ENCODE results near the gene PARD3B.

The PARD3B gene

DNA sequence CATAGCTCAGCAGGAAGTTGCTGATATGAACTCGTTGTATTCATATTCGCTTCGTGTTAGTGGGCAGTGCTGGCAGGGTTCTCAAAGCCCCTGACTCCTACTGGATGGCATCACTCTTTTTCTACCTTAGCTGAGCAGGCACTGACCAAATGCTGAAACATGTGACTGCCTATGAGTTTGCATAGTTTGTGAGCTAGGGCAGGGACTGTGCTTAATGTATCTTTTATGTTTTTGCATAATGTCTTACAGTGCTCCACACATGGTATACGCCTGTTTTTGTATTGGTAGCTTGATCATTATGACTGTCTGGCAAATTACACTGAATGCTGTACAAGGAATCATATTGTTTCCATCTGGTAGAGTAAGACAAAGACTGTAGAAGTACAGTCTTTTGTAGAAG, 305.3 kb downstream of the PARD3B start:
- DNase-seq: no peak

DNA sequence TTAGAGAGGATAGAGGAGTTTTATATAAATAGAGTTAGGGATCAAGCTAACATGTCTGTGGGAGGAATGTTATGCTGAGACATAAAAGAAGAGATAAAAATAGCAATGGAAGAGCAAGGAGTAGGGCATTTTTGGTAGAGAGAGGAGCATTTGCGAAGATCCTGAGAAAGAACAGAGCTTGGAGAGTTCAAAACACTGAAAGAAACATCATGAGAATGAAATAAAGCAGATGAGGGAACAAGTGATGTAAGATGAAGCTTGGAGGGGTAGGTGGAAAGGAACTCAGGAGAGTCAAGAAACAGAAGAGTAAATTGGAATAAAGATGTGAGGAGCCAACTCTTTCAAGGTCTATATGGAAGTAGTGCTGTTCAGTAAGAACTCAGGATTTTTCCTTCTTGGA, 308.6 kb downstream of the PARD3B start:
- DNase-seq: no peak

DNA sequence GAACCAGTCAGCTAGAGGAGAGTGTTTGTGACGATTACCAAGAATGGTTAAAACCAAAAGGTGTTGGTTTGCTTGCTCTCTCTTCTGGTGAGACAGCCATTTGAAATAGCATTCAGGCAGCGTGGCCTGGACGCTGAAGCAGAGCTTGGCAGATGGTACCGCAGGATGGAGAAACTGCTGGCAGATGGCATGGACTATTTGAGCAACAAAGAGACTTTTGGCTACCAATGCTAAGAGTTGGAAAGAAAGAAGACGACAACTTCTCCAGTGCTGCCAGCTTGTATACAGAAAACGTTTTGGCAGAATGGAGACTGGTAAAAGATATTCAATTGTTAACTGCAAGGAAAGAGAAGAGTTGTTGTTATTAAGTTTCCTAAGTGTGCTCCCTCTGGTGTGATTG, 315.0 kb downstream of the PARD3B start:
- DNase-seq: no peak

DNA sequence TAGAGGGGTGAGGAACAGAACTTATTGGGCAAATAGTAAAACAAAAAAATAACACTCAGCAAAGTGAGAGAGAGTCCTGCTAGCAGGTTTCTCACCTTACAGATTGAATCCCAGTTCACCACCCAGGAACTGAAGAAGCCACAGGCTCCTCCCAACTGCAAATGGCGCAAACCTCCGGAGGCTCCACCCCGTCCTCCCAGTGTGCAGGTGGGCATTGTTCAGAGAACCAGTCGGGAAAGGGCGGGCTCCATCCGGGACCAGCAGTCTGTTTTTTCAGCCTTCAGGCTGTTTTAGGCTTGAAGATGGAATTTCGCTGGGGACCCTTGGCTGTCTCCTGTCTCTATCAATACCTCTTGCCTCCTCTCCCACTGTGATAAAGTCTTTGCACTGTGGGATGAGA, 317.5 kb downstream of the PARD3B start:
- no peak for DNase-seq

DNA sequence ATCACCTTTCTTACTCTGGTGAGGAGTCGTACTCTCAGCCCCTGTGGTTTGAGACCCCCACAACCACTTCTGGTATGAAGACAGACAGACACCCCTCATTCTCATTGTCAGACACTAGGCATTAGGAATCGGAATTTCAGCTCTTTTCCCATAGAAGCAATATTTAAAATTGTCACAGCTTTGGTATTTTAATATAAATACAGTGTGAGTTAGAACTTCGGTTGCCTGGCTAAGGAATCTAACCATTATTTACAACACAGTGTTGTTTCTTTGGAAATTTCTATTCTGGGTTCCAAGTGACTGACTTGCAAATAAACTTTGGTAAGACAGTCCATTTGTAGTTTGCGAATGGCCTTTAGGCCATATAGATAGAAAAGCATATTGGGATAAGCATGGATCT, 318.1 kb downstream of the PARD3B start:
- no peak for DNase-seq

DNA sequence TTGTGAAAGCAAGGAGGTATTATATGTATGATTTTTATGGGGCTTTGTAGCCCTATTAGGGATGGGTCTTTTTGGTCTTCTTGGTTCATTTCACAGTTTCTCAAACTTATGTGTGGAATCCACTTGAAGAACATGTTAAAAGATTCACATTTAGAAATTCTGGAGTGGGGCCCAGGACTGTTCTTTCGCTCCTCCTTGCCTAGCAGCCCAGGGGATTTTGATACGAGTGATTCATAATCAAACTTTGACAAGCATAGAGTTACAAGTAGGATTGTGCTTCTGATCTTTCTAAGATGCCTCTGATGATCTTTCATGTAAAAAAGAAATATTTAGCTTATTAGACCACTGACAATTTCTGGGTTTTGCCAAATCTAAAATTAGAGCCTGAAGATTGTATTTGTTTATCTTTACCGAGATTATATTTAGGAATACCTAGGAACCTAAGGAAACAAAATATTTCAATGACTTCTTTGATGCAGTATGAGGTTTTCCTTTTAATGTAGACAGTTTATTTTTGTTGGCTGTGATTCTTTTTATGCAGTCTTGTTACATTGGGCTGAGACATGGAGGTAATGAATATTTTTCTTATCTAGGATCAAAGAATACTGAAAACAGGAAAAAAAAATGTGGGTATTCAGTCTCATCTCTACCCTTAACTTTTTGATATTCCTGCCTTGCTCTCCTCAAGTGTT, 324.0 kb downstream of the PARD3B start:
- no peak for DNase-seq

DNA sequence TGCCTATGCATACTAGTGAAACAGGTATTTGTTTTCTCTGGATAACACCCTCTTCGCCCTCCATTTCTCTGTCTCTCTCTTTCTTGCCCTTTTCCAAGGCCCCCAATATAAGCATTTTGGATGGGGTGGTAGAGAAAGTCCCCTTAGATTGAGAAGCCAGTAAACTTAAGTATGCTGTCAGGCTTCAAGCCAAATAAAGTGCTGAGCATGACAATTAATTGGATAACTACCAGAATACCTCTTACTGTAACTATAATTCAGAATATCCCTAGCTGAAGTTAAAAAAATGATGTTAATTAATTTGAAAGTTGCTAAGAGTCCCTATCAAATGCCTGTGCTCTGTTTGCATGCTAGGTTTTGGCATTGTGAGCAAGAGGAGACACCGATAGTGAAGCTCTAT, 324.8 kb downstream of the PARD3B start:
- no peak for DNase-seq

DNA sequence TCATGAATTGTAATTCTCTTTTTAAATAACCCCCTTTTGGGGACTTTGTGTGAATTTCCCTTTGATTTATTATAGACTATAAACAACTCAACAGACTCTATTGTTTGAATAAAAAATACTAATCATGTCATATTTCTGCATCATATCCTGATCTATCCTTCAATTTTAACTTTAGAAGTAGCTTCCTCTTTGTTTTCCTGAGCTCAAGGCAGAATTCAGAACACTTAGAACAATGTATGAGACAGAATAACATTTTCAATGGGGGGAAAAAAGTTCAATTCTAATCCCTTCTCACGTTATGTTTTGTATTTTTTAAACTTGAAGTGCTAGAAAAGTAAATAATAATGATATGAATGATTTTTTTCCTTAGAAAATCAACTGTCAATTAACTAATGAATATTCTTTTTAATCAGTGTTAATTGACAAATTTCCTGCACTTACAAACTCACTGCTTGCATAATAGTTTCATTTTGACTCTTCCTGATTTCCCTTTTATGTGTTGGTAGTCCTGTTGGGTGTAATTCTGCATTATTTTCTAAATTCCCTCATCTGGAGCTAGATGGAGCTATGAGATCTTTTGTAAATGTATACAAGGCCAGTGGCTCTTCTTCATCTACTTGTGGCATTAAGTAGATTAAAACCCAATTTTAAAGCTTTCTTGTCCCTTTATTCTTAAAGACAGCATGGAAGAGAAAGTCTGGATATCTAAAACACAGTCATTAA, 326.1 kb downstream of the PARD3B start:
- no peak for DNase-seq

DNA sequence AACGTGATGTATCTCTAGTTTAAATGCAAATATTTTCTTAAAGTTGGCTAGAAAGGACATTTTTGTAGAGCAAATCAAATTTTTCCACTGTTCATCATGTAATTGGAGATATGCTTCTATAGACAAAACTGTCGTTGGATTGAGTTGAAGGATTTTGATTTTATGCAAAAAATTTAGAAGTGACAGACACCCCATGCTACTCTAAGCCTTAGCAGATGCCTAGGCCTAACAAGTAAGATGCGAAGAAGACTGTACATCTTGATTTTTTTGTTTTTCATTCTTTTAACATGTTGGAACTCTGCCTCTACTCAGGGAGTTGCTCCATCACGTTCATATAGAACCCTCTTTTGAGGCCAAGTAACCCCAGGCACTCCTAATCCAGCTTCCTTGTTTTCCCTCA, 331.0 kb downstream of the PARD3B start:
- DNase-seq: no peak

DNA sequence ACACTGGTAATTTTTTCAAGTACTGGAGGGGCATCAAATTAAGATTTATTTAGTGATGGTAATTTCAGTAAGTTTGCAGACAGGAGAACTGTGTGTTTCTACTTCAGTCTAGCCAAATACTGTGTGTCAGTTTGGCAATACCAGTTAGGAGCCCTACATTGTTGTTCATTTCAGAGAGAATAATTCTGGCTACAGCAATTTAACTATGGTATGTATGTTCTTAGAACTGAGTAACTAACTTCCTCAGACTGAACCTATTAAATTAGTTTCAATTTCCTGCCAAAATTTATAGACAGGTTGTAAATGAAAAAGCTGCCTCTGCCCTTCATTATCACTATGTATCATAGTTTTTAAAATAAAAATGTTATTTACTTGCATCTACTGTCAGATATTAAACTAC, 332.4 kb downstream of the PARD3B start:
- DNase-seq: no peak

DNA sequence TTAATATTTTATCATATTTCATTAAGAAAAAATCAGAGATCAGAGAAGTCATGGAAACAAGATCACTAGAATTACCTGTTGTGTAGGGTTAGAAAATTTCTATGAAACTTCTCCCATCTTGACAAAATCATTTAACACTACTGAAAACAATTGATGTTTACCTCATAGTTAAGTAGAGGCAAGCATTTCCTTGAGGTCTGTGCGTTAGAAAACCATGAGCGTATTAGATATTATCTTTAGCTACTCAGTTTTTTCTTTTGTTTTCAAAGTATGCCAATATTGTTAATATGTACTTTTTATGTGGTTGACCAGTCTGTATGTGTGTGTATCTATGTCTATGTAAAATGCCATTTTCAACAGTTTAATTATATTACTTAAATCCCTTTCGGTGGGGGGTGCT, 335.7 kb downstream of the PARD3B start:
- no peak for DNase-seq

DNA sequence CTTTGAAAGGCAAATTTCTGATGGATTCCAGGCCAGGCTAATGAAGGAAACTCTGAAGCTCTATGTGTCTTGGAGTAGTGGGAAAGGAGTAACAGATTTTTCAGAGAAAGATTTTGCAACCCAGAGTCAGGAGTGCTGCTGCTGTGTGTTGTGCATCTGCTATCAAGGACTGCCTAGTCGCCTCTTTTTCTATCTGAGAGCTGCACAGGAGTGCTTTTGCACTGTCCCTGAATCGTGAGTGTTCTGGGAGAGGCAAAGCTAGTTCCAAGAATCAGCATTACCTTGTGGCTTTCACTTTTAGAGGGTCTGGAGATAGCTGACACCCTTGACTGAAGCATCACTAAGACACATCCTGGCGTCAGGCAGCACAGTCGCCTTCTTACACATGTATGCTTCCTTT, 336.4 kb downstream of the PARD3B start:
- DNase-seq: no peak

DNA sequence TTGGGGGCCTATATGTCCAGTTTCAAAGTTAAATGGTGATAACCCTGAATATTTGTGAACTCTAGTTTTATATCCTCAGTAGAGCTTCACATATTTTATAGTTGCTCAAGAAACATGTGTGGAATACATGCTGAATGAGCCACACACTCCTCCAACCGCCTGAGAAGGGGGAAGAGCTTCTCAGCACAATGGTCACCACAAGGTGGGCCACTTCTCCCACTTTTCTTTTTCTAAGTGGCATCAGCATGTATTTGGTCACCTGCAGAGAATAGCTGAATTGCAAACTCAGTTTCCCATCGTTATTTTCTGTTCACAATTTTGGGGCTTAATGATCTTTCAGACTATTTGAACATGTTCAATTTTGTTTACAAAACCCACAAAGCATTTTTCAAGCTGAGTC, 340.5 kb downstream of the PARD3B start:
- DNase-seq: no peak

DNA sequence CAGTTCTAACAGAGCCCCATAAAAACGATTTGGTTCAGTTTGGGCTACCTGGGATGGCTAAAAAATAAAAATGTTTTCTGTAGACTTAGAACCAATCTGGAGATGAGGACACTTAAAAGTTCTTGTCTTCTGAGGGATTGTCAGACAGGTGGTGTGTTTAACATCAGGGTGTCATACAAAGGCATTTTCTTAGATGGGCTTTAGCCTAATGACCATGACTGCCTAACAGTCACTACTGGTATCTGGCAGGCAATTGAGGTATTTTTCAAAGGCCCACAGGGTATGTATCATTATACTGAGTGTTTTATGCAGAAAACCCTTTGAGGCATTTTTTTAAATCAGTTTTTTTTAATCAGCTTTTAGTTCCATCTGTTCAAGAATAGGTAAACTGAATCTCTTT, 341.4 kb downstream of the PARD3B start:
- DNase-seq: no peak

DNA sequence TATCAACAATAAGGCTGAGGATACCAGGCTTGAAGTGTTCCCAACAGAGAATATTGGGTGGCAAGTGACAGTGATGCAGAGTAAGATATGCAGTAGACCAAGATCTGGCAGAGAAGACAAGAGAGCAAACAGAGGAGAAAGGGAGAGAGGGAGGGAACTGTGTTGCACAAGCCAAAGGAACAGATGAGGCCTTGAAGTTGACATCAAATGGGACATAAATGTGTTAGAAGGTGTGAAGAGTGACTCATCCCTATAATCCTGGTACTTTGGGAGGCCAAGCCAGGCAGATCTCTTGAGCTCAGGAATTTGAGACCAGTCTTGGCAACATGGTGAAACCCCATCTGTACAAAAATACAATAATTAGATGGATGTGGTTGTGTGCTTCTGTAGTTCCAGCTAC, 342.9 kb downstream of the PARD3B start:
- DNase-seq: no peak

DNA sequence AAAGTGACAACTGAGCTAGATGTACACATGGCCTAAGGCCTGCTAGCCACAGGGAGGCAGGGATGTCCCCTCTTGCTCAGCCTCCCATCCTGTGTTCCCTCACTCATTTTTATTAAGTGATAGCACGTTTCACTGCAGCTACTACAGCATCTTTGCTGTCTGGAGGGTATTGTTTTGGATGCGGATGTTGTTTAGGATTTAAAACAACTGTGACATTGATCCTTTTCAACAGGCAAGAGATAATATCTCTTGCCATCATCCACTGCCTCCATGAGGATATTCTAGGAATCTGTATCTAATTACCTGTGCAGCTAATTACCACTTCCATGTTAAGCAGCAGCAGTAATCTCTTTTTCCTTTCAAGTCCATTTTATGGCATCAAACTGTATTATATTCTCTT, 345.4 kb downstream of the PARD3B start:
- DNase-seq: no peak

DNA sequence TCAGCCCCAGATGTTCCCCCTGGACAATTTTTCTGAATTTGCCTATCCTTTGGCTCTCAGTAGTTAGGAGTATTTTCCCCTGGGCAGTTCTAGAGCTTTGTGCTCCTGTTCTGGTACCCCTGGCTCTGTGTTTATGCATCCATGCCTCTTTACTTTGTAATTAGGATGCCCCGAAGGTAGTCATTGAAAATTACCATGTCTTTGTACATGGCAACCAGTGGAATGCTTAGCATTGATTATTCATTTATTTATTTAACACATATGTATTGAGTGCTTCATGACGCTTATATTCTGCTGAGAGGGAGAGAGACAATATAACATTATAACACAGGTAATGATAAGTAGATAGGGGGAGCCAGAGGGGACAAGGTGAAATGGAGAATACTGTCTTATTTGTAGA, 346.5 kb downstream of the PARD3B start:
- no peak for DNase-seq

DNA sequence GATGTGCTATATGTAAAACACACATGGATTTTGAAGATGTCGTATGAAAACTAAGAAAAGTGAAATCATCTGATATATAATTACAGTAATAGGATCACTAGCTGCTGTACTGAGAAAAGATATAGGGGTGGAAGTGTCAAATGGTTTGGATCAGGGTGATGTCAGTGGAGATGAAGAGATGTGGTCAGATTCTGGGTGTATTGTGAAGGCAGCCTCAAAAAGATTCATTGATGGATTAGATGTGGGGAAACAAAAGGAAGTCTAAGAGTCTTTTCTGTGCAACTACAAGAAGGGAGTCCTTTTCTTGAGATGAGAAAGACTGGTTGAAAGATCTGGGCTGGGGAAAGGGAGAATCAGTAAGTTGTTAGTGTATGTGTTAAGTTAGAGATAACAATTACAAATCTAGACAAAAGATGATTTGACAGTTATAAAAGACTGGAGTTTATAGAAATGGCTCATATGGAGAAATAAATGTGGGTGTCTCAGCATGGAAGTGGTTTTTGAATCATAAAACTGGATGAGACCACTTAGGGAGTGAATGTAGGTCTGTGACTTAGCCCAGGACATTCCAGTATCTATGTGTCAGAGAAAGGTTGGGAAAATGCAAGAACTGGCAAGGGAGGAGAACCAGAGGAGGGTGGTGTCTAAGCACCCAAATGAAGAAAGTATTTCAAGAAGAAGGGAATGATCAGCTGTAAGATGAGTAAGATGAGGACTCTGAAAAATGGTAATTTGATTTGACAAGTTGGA, 347.4 kb downstream of the PARD3B start:
- DNase-seq: no peak

DNA sequence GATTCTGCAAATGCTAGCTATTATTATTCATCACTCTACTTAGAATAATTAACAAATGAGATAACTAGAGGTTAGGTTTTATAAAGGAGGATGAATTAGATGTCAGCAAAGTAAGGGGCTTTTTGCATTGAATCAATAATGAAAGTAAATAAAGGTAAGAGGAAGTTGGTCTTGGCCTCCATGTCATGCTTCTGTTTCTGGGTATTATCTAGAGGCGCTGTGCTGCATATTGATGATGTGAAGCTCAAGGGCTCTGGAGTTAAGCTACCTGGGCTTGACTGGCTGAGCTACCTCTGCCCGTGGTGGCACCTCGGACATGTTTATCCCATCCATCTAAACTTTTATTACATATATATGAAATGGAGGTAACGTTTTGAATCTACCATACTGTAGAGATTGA, 350.9 kb downstream of the PARD3B start:
- DNase-seq: no peak

DNA sequence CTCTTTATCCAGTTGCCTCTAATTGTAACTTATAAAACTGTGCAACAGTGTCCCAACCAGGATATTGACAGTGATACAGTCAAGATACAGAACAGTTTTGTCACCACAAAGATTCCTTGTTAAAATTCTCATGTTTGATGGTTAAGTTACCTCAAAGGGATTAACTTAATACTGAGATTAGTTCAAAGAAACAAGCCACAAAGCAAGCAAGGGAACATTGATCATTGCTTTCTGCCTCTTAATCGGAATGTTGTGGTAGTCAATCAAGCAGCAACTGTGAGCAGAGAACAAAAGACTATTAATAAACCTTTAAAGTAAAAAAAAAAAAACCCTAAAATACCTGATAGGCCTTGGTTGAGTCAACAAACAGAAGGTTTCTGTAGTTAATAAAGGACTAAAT, 352.3 kb downstream of the PARD3B start:
- DNase-seq: no peak

DNA sequence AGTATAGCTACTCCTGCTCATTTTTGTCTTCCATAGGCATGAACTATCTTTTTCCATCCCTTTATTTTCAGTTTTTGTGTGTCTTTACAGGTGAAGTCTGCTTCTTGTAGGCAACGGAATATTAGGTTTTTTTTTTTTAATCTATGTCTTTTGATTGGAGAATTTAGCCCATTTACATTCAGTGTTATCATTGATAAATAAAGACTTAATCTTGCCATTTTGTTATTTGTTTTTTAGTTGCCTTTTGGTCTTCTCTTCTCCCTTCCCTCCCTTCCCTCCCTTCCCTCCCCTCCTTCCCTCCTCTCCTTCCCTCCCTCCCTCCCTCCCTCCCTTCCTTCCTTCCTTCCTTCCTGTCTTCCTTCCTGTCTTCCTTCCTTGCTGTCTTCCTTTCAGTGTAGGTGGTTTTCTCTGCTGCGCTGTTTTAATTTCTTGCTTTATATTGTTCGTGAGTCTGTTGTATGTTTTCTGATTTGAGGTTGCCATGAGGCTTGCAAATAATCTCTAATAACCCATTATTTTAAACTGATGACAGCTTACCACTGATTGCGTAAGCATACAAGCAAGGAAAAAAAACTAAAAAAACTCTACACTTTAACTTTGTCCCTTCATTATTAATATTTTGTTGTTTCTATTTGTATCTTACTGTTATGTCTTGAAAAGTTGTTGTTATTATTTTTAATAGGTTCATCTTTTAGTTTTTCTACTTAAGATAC, 353.8 kb downstream of the PARD3B start:
- no peak for DNase-seq

DNA sequence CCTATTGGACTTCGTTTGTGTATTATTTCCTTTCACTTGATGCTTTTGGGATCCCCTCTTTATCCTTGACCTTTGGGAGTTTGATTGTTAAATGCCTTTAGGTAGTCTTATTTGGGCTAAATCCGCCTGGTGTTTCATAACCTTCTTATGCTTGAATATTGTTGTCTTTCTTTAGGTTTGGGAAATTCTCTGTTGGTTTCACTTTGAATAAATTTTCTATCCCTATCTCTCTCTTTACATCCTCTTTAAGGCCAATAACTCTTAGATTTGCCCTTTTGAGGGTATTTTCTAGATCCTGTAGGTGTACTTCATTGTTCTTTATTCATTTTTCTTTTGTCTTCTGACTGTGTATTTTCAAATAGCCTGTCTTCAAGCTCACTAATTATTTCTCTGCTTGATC, 354.7 kb downstream of the PARD3B start:
- DNase-seq: no peak

DNA sequence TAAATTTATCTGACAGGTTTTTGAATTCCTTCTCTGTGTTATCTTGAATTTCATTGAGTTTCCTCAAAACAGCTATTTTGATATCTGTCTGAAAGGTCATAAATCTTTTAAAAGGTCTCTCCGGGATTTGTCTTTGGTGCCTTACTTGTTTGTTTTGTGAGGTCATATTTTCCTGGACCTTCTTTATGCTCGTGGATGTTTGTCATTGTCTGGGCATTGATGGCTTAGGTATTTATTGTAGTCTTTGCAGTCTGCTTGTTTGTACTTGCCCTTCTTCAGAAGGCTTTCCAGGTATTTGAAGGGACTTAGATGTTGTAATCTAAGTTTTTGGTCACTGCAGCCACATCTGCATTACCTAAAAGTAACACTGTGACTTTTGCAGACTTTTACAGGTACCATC, 355.2 kb downstream of the PARD3B start:
- no peak for DNase-seq

DNA sequence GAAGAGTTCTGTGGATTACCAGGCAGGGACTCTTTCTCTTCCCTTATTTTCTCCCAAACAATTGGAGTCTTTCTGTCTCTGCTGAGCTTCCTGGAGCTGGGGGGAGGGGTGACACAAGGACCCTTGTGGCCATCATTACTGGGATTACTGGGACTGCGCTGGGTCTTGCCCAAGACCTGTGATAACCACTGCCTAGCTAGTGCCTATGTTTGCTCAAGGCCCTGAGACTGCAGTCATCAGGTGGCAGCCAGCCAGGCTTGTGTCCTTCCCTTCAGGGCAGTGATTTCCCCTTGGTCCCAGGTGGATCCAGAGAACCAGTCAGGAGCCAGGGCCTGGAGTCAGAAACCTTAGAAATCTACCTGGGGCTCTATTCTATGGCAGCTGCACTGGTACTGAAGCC, 355.6 kb downstream of the PARD3B start:
- DNase-seq: no peak

Measured in activated effector memory CD4-positive, alpha-beta T cell treated with anti-CD3 and anti-CD28 coated beads, Interleukin-2, amount 50 U/mL, for 16 hours (primary cell).